Neural progenitor cell (in vitro differentiated cells): ENCODE results near the gene ARHGAP21.

Experiments used
- CTCF ChIP-seq: fragments of 200-600 bp; sonication (generic); IDR thresholded peaks from 2 replicates; pipeline ENCODE4 v1.5.1; 2017; ENCODE audit warnings: antibody characterized with exemption, mild to moderate bottlenecking
- EZH2phosphoT487 ChIP-seq: fragments of 200-600 bp; sonication (generic); IDR thresholded peaks from 2 replicates; pipeline ENCODE4 v1.6.1; 2017; ENCODE audit warnings: antibody characterized with exemption

GRCh38 chr10:24589265-24589664, 134.4 kb downstream of the ARHGAP21 start:
- TF ChIP-seq CTCF = no peak
- no peak for TF ChIP-seq EZH2phosphoT487
